ENCODE results near the gene MLIP.

- no peak for TF ChIP-seq CTCF (IDR thresholded peaks at IDR 0.05)
- TF ChIP-seq POLR2A (IDR thresholded peaks at IDR 0.05) = no peak
- TF ChIP-seq POLR2AphosphoS5 (IDR thresholded peaks at IDR 0.05; ENCODE audit: insufficient read depth in 1 of 2, low read depth in 1 of 2) = no peak
Observed at GRCh38 chr6:54289426-54289825, 178.2 kb downstream of the MLIP start.

All from vagina (tissue), 2 donors.